Measurements from ENCODE around the gene SLC35D3.

DNA sequence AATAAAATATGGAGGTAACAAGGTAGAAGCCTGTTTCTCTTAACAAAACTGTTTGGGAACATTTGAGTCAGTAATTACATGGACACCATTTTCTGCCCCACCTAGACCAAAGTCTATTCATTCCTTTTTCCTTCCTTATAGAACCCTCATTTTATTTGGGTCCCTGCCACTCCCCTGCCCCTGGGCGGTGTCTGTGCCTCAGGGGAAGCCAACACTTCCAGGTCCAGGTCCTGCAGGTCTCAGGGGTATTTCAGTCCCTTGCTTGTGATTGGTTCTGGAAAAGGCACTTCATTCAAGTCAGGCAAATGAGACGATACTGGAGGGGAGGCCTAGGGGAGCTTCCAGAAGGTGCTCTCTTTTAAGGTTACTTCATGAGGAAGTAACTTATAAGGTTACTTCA, 42.3 kb downstream of the SLC35D3 start:
- TF ChIP-seq, protein P1, sequence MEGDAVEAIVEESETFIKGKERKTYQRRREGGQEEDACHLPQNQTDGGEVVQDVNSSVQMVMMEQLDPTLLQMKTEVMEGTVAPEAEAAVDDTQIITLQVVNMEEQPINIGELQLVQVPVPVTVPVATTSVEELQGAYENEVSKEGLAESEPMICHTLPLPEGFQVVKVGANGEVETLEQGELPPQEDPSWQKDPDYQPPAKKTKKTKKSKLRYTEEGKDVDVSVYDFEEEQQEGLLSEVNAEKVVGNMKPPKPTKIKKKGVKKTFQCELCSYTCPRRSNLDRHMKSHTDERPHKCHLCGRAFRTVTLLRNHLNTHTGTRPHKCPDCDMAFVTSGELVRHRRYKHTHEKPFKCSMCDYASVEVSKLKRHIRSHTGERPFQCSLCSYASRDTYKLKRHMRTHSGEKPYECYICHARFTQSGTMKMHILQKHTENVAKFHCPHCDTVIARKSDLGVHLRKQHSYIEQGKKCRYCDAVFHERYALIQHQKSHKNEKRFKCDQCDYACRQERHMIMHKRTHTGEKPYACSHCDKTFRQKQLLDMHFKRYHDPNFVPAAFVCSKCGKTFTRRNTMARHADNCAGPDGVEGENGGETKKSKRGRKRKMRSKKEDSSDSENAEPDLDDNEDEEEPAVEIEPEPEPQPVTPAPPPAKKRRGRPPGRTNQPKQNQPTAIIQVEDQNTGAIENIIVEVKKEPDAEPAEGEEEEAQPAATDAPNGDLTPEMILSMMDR (IDR thresholded peaks at IDR 0.05) = no peak
- TF ChIP-seq EP300 (IDR thresholded peaks at IDR 0.05; ENCODE audit: low read depth) (no peak), POLR2A (IDR thresholded peaks at IDR 0.05) (no peak)

All from transverse colon (tissue), 3 donors.